Stimulated activated CD4-positive, alpha-beta T cell treated with anti-CD3 and anti-CD28 coated beads, Interleukin-1b, Interleukin-23, amount 100 ng/mL, for 24 hours (primary cell): ENCODE data around the gene PCDHA6.
"Not testable (repeated sequence)": the region's sequence is repeated elsewhere in the genome, so short reads cannot be mapped to it uniquely, and the experiment has no call there.

ENCODE experiments used
- DNase-seq, 4 experiments: peaks; one replicate each; pipeline ENCODE4 v3.0.0-alpha.2; 2020; ENCODE audit warnings: low read depth in 4 of 4, low spot score in 1 of 4

The PCDHA6 gene

DNA sequence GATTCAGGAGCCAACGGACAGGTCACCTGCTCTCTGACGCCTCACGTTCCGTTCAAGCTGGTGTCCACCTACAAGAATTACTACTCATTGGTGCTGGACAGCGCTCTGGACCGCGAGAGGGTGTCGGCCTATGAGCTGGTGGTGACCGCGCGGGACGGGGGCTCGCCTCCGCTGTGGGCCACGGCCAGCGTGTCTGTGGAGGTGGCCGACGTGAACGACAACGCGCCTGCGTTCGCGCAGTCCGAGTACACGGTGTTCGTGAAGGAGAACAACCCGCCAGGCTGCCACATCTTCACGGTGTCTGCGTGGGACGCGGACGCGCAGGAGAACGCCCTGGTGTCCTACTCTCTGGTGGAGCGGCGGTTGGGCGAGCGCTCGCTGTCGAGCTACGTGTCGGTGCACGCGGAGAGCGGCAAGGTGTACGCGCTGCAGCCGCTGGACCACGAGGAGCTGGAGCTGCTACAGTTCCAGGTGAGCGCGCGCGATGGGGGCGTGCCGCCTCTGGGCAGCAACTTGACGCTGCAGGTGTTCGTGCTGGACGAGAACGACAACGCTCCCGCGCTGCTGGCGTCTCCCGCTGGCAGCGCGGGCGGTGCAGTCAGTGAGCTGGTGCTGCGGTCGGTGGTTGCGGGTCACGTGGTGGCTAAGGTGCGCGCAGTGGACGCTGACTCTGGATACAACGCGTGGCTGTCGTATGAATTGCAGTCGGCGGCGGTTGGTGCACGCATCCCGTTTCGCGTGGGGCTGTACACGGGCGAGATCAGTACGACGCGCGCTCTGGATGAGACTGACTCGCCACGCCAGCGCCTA is 29.6 kb downstream of the PCDHA6 start:
- DNase-seq = no peak

DNA sequence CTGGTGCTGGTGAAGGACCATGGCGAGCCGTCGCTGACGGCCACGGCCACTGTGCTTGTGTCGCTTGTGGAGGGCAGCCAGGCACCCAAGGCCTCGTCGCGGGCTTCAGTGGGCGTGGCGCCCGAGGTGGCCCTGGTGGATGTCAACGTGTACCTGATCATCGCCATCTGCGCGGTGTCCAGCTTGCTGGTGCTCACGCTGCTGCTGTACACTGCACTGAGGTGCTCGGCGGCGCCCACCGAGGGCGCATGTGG is 30.2 kb downstream of the PCDHA6 start:
- no peak for DNase-seq

DNA sequence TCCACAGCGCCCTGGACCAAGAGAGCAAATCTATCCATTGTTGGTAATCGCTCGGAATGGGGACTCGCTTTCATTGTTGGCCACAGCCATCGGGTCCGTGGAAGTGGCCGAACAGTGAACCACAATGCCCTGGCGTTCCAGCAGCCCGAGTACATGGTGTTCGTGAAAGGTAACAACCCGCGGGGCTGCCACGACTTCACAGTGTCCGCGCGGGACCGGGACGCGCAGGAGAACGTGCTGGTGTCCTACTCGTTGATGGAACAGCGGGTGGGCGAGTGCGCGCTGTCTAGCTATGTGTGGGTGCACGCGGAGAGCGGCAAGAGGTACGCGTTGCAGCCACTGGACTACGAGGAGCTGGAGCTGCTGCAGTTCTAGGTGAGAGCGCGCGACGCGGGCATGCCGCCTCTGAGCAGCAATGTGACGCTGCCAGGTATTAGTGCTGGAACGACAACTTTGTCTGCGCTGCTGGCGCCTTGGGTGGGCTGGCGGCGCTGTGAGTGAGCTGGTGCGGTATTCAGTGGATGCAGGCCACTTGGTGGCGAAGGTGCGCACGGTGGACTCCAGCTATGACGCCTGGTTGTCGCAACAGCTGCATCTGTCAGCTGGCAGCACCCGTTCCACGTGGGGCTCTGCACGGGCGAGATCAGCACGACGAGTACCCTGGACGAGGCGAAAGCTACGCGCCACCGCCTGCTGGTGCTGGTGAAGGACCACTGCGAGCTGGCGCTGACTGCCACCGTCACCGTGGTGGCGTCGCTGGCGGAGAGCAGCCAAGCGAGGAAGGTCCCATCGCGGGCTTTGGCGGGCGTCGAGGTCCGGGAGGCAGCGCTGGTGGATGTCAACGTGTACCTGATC is 34.9 kb downstream of the PCDHA6 start:
- DNase-seq = no peak

DNA sequence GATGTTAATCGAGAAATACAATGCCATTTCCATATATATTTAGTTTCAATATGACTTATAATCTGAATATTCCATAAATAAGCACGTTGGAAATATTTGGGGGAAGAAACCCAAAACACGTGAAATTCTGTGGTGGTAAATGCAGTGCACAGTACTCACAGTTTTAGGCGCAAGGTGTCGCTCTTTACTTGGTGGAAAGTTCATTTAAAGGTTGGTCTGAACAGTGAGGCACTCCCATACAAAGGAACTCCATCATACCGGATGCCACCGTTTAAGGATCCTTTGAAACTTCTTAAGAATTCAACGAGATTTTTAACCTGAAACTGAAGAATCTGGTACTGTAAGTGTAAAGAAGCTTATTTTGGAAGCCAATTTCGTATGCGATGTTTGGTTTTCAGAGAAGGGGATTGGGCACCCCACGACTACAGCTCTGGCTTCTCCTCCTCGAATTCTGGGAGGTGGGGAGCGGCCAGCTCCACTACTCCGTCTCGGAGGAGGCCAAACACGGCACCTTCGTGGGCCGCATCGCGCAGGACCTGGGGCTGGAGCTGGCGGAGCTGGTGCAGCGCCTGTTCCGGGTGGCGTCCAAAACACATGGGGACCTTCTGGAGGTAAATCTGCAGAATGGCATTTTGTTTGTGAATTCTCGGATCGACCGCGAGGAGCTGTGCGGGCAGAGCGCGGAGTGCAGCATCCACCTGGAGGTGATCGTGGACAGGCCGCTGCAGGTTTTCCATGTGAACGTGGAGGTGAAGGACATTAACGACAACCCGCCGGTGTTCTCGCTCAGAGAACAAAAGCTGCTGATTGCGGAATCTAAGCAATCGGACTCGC is 41.2 kb downstream of the PCDHA6 start, which contains the start of gene PCDHA11:
PCDHA11 (plus strand) TSS at position 237 of the 834 bp plus-strand sequence; CDS start at position 384, 147 bp downstream.
- no peak for DNase-seq

DNA sequence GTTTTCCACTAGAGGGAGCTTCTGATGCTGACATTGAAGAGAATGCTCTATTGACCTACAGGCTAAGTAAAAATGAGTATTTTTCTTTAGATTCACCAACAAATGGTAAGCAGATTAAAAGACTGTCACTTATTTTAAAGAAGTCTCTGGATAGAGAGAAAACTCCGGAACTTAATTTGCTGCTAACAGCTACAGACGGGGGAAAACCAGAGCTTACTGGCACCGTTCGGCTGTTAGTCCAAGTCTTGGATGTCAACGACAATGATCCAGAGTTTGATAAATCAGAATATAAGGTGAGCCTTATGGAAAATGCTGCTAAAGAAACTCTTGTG is 41.8 kb downstream of the PCDHA6 start:
- no peak for DNase-seq

DNA sequence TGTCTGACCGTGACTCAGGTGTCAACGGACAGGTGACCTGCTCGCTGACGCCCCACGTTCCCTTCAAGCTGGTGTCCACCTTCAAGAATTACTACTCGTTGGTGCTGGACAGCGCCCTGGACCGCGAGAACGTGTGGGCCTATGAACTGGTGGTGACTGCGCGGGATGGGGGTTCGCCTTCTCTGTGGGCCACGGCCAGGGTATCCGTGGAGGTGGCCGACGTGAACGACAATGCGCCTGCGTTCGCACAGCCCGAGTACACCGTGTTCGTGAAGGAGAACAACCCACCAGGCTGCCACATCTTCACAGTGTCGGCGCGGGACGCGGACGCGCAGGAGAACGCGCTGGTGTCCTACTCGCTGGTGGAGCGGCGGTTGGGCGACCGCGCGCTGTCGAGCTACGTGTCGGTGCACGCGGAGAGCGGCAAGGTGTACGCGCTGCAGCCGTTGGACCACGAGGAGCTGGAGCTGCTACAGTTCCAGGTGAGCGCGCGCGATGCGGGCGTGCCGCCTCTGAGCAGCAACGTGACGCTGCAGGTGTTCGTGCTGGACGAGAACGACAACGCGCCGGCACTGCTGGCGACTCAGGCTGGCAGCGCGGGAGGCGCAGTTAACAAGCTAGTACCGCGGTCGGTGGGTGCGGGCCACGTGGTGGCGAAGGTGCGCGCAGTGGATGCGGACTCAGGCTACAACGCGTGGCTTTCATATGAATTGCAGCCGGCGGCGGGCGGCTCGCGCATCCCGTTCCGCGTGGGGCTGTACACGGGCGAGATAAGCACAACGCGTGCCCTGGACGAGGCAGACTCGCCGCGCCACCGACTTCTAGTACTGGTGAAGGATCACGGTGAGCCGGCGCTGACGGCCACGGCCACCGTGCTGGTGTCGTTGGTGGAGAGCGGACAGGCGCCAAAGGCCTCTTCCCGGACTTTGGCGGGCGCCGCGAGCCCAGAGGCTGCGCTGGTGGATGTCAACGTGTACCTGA is 42.8 kb downstream of the PCDHA6 start:
- DNase-seq = no peak

DNA sequence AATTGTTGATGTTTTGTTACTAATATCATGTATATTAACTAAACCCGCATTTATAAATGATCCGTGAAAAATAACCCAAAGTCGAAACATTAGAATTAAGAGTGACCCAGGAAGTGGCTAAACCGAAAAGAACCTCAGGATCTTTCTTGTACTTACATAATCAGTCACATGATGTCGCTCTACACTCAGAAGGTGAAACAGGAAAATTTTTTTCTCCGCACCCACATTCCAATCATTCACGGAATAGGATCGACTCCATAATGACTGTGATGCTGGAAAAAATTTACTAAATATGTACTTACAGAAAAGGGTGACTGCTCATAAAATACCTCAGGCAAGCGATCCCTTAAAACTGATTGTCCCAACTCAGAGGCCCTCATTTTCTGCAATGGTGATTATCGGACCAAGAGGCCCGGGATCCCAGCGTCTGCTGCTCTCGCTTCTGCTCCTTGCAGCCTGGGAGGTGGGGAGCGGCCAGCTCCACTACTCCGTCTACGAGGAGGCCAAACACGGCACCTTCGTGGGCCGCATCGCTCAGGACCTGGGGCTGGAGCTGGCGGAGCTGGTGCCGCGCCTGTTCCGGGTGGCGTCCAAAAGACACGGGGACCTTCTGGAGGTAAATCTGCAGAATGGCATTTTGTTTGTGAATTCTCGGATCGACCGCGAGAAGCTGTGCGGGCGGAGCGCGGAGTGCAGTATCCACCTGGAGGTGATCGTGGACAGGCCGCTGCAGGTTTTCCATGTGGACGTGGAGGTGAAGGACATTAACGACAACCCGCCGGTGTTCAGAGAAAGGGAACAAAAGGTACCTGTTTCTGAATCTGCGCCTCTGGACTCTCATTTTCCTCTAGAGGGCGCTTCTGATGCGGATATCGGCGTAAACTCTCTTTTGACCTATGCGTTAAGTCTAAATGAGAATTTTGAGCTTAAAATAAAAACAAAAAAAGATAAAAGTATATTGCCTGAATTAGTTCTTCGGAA is 47.6 kb downstream of the PCDHA6 start, which contains the start of gene PCDHA12:
PCDHA12 (plus strand) TSS at position 224 of the 981 bp plus-strand sequence; CDS start at position 389, 165 bp downstream.
- no peak for DNase-seq

DNA sequence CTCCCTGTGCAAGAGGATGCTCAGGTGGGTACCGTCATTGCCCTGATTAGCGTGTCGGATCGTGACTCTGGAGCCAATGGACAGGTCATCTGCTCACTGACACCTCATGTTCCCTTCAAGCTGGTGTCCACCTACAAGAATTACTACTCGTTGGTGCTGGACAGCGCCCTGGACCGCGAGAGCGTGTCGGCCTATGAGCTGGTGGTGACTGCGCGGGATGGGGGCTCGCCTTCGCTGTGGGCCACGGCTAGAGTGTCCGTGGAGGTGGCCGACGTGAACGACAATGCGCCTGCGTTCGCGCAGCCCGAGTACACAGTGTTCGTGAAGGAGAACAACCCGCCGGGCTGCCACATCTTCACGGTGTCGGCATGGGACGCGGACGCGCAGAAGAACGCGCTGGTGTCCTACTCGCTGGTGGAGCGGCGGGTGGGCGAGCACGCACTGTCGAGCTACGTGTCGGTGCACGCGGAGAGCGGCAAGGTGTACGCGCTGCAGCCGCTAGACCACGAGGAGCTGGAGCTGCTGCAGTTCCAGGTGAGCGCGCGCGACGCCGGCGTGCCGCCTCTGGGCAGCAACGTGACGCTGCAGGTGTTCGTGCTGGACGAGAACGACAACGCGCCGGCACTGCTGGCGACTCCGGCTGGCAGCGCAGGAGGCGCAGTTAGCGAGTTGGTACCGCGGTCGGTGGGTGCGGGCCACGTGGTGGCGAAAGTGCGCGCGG is 48.9 kb downstream of the PCDHA6 start:
- DNase-seq = not testable (repeated sequence)

DNA sequence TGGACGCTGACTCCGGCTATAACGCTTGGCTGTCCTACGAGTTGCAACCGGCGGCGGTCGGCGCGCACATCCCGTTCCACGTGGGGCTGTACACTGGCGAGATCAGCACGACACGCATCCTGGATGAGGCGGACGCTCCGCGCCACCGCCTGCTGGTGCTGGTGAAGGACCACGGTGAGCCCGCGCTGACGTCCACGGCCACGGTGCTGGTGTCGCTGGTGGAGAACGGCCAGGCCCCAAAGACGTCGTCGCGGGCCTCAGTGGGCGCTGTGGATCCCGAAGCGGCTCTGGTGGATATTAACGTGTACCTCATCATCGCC is 49.5 kb downstream of the PCDHA6 start:
- DNase-seq = no peak
